Measurements from ENCODE around the gene BLACAT1. TPM values are rescaled to one million over a fixed set of nuclear protein-coding genes. Genes with fewer than 3 reads are reported as not detected.
A peak's percentile ranks its signal among the peaks of the same experiment; 100 is the strongest.

BLACAT1 gene
- total RNA-seq, 2 experiments from 2014 or later: 0.25 to 0.32 TPM

DNA sequence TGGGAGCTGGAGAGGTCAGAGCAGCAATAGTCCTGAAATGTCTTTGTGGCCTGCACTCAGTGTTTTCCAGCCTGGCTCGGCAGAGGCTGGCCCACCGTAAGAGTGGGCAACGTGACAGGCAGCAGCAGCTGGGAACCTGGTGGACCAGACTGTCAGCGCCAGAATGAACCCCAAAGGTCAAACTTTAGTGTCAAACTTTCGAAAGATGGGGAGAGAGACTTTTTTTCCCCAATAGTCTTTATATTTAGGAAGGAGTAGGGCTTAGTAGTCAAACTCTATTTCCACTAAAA is 10.3 kb downstream of the BLACAT1 start:
- peaks cover 6% of the 10 kb centered on the region for H3K27me3 Mint-ChIP-seq
- ChIA-PET CTCF (interaction anchor here (1.2 kb wide), 1 partner anchor 79 kb away, joined by 3 read pairs; no protein-coding TSS in a partner anchor), POLR2A (no interaction called here)
- DNase-seq (no peak), ATAC-seq (no peak)
- intact Hi-C loops (cut with DNase I, micrococcal nuclease): no loop called here
- H3K36me3 Mint-ChIP-seq (ENCODE audit: low read depth): no peaks in the 10 kb centered on the region
- H3K4me3 Mint-ChIP-seq: no peak overlapping the region
- H3K27ac Mint-ChIP-seq: no peak overlapping the region
- peaks cover 19% of the 10 kb centered on the region for H3K4me1 Mint-ChIP-seq
- H3K9me3 Mint-ChIP-seq (ENCODE audit: low read depth): no peaks in the 10 kb centered on the region

DNA sequence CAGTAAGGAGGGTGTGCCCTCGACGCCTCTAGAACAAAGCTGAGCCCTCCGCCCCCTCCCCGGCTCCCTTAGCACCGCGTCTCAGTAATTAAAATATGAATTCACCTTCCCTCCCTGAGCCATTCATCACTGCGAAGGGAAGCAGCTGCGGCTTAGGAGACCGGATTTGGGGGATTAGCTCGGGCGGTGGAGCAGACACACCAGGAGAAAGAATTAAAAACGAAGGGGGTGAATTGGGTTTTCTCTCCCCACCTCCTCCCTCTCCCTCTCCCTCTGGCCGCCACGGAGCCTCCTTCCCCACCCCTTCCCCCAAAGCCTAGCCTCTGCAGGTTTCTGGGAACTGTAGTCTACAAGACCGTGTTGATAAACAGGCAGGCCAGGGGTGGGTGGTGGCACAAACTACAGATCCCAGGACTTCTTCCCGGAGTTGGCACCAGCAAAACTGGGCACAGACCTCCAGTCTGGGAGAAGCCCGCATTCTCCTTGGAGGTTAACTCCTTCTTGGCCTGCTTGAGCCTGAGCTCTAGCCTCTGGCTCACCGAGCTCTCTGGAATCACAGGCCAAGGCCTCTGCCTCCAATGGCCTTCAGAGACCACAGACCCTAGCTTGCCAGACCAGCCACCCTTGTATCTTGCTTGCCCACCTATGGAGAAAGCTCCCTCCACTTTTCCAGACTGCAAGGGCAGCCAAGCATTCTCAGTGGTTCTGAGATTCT is 10.8 kb downstream of the BLACAT1 start:
- ChIA-PET CTCF (interaction anchor here (1.2 kb wide), 1 partner anchor 80 kb away, joined by 3 read pairs; no protein-coding TSS in a partner anchor), POLR2A (no interaction called here)
- ATAC-seq: no peak
- H3K27me3 Mint-ChIP-seq: peaks cover 4% of the 10 kb centered on the region
- no peaks in the 10 kb centered on the region for H3K36me3 Mint-ChIP-seq (ENCODE audit: low read depth)
- intact Hi-C loops (cut with DNase I, micrococcal nuclease): loop anchor here in 1 of 2 experiments (5.0 kb wide), 1 partner anchor 37 kb away; no protein-coding TSS in a partner anchor
- H3K4me1 Mint-ChIP-seq: peaks cover 22% of the 10 kb centered on the region
- H3K9me3 Mint-ChIP-seq (ENCODE audit: low read depth): no peaks in the 10 kb centered on the region
- DNase-seq: no peak
- H3K4me3 Mint-ChIP-seq: no peak overlapping the region
- no peak overlapping the region for H3K27ac Mint-ChIP-seq

DNA sequence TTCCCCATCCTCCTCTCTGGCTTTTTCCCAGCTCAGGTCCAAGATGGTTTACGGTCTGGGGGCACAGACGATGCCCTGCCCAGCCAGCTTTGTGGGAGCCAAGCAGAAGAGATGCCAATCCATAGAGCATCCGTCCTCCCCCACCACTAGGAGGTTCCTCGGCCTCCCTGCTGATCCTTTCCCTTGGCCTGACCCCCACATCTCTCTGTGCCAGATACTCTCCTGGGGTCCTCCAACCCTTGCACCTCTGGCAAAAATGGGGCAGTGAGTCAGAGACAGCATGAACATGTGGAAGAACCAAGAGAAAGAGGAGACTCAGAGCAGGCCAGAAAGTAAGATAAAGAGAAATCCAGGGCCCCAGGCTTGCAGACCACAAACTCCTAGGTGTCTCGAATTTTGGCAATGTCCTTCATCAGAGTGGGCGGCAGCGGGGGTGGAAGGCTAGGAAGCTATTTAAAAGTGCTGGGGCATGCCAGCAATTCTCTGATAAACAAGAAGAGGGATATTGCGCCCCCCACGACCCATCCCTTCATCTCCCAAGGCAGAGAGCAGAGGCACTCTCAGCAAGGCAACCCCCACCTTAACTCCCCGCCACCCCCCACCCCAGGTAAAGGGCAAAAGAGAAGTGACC is 11.4 kb downstream of the BLACAT1 start:
- CTCF ChIA-PET: interaction anchor here (0.5 to 1.2 kb wide), 5 partner anchors 17 to 118 kb away, joined by 3 to 5 read pairs (median 3); no protein-coding TSS in a partner anchor
- Mint-ChIP-seq H3K27me3 (peaks cover 2% of the 10 kb centered on the region), H3K4me1 (peaks cover 19% of the 10 kb centered on the region), H3K27ac (no peak overlapping the region), H3K36me3 (ENCODE audit: low read depth) (no peaks in the 10 kb centered on the region), H3K4me3 (no peak overlapping the region), H3K9me3 (ENCODE audit: low read depth) (no peaks in the 10 kb centered on the region)
- ATAC-seq (no peak), DNase-seq (no peak)
- intact Hi-C loops (cut with DNase I, micrococcal nuclease): loop anchor here in 1 of 2 experiments (5.0 kb wide), 1 partner anchor 38 kb away; no protein-coding TSS in a partner anchor
- POLR2A ChIA-PET: no interaction called here

DNA sequence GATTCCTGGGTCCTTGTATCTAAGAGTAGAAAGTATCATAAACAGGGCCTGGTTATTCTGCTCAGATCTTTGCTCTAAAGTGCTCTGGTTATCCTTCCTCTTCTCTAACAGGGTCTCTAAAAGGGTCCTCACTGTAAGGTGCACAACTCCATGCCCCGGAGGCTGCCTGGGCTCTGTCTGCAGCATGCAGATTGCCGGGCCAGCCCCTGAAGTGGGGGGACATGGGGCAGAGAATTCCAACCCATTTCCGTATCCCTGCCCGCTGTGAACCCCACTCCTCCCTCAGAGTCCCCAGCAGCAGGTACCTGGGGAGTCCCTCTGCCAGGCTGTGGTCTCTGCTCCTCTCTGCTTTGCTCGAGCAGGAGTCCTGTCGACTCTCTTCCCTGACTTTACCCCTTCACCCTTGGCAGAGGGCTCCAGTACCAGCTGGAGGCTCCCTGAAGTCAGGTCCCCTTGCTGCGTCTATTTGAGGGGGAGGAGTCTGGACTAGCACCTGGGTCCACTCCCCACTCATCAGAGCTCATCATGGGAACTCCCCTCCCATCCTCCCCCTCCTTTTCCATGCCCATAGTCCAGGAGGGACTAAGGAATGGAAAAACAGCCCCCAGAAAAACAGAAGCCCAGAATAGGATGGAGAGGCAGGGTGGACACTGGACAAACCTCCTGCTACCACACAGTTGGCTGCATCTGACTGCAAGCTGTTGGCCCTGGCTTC is 12.1 kb downstream of the BLACAT1 start:
- H3K4me1 Mint-ChIP-seq: peaks cover 17% of the 10 kb centered on the region
- POLR2A ChIA-PET: no interaction called here
- H3K27ac Mint-ChIP-seq: no peak overlapping the region
- DNase-seq: no peak
- ATAC-seq: no peak
- CTCF ChIA-PET: interaction anchor here (0.5 to 1.0 kb wide), 6 partner anchors 17 to 118 kb away, joined by 3 to 5 read pairs (median 3); no protein-coding TSS in a partner anchor
- intact Hi-C loops (cut with DNase I, micrococcal nuclease): loop anchor here in 1 of 2 experiments (5.0 kb wide), 1 partner anchor 39 kb away; no protein-coding TSS in a partner anchor
- no peaks in the 10 kb centered on the region for H3K9me3 Mint-ChIP-seq (ENCODE audit: low read depth)
- no peaks in the 10 kb centered on the region for H3K27me3 Mint-ChIP-seq
- H3K4me3 Mint-ChIP-seq: no peak overlapping the region
- no peaks in the 10 kb centered on the region for H3K36me3 Mint-ChIP-seq (ENCODE audit: low read depth)

DNA sequence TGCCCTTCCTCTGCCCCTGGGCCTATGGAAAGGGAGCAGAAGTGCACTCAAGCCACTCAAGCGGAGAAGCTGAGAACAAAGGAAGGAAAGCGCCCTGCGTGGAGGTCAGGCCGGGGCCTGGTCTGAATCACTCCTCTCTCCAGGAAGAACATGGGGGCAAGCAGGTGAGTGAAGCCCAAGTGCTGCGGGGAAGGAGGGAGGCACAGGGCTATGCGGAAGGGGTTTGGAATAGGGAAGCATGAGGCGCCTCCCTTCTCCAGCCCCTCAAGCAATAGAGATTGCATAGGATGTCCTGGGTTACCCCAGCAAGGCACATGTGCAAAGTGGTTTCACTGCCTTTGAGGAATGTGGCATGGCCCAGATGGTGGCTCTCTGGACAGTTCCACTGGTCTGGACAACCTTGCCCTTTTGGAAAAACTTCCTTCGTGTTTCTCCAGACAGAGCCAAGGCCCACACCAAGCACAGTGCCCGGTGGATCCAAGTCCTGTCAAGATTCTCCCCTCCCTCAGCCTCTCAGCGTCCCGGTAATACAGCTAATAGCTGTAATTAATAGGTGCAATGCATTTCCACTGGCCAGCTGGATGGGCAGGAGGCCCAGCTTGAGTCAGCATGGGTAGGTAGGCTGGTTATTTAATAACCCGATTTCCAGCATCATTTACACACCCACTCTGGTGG is 13.7 kb downstream of the BLACAT1 start:
- H3K4me1 Mint-ChIP-seq: peaks cover 17% of the 10 kb centered on the region
- no peak overlapping the region for H3K4me3 Mint-ChIP-seq
- no peak overlapping the region for H3K27ac Mint-ChIP-seq
- no peaks in the 10 kb centered on the region for H3K36me3 Mint-ChIP-seq (ENCODE audit: low read depth)
- DNase-seq: no peak
- CTCF ChIA-PET: interaction anchor here (0.5 to 3.8 kb wide), 3 partner anchors 10 to 44 kb away, joined by 3 to 23 read pairs (median 23); no protein-coding TSS in a partner anchor
- H3K9me3 Mint-ChIP-seq (ENCODE audit: low read depth): no peaks in the 10 kb centered on the region
- no peaks in the 10 kb centered on the region for H3K27me3 Mint-ChIP-seq
- POLR2A ChIA-PET: no interaction called here
- intact Hi-C loops (cut with DNase I, micrococcal nuclease): loop anchor here in 1 of 2 experiments (5.0 kb wide), 1 partner anchor 40 kb away; no protein-coding TSS in a partner anchor
- no peak for ATAC-seq

DNA sequence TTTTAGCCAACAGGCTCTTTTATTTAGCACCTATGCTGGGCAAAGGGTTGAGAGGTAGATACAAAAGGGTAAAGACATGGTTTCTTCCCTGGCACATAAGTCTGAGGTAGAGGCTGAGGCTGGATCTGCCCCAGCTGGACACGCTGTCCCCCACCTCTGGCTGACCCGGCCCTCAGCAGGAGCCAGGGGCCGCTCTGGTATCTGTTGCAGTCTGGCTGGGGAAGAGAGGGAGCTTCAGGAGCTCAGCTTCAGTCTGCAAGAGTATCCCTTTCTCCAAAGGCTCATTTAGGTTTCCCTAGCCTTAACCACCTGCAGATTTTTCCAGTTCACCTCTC is 14.2 kb downstream of the BLACAT1 start:
- Mint-ChIP-seq H3K4me3 (peak overlapping the region; percentile 70), H3K36me3 (ENCODE audit: low read depth) (no peaks in the 10 kb centered on the region), H3K27me3 (no peaks in the 10 kb centered on the region), H3K9me3 (ENCODE audit: low read depth) (no peaks in the 10 kb centered on the region), H3K4me1 (peaks cover 17% of the 10 kb centered on the region), H3K27ac (peak overlapping the region; percentile 87)
- no peak for DNase-seq
- POLR2A ChIA-PET: interaction anchor here (0.8 kb wide), 1 partner anchor 119 kb away, joined by 3 read pairs; no protein-coding TSS in a partner anchor
- no peak for ATAC-seq
- intact Hi-C loops (cut with DNase I, micrococcal nuclease): loop anchor here in 1 of 2 experiments (5.0 kb wide), 1 partner anchor 41 kb away; no protein-coding TSS in a partner anchor
- CTCF ChIA-PET: interaction anchor here (0.6 to 3.8 kb wide), 9 partner anchors 11 to 191 kb away, joined by 3 to 23 read pairs (median 4); partner anchors contain the start of genes BLACAT1 and ELK4

DNA sequence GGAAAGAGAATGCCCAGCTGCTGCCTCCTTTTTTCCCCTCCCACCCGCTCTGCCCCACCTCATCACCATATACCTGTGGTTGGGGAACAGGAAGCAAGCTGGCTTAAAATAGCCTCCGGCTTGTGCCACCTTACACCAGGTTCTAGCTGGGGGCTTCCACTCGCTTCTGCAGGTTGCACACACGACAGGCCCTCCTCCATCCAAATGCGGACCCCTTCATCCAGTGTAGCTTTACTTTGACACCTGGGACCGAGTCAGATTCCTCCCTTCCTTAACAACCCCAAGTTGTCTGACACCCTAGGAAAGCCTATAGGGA is 14.6 kb downstream of the BLACAT1 start:
- Mint-ChIP-seq H3K4me3 (peak overlapping the region; percentile 70), H3K4me1 (peaks cover 17% of the 10 kb centered on the region), H3K9me3 (ENCODE audit: low read depth) (no peaks in the 10 kb centered on the region), H3K36me3 (ENCODE audit: low read depth) (no peaks in the 10 kb centered on the region), H3K27ac (peak overlapping the region; percentile 87), H3K27me3 (no peaks in the 10 kb centered on the region)
- intact Hi-C loops (cut with DNase I, micrococcal nuclease): loop anchor here in 1 of 2 experiments (5.0 kb wide), 1 partner anchor 41 kb away; no protein-coding TSS in a partner anchor
- ChIA-PET POLR2A (interaction anchor here (0.7 to 0.8 kb wide), 2 partner anchors 119 to 228 kb away, joined by 3 read pairs; no protein-coding TSS in a partner anchor), CTCF (interaction anchor here (0.6 to 3.8 kb wide), 13 partner anchors 11 to 191 kb away, joined by 3 to 23 read pairs (median 4); partner anchors contain the start of genes BLACAT1 and ELK4)
- ATAC-seq: no peak
- no peak for DNase-seq

DNA sequence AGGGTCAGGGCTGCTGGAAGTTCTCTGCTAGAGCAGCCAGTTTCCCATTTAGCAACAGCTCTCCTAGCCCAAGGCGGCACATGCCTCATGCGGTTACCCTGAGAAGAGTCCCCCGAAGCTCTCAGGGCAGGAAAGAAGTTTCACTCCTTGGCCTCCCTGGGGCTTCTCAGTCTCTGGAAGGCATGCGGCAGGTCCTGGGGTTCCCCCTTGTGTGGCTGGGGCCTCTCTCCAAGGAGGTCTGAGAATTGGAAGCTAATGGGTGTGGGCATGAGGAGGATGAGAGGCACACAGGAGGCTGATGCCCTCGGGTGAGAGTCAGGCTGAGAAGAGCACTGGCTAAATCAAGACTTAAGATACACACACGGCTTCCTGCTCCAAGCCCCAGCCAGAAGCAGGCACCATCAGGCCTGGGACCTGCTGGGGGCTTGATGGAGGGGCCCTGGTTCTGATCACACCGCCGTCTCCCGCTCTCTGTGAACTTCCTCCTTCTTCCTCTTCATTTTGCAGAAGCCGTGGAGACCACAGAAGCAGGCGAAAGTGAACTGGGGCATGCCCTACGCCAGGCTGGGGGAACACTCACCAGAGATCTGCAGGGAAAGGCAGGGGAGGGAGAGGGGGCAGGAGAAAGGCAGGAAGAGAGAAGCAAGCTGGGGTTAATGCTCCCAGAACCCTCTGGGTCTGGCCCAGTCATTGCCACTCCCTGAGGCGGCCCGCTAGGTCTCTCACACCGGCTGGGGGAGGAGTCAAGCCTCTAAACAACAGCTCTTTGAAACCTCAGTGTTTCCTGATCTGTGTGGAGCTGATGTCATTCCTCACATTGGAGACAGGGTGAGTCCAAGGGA is 15.1 kb downstream of the BLACAT1 start:
- Mint-ChIP-seq H3K4me3 (peak overlapping the region; percentile 70), H3K36me3 (ENCODE audit: low read depth) (no peaks in the 10 kb centered on the region), H3K27me3 (no peaks in the 10 kb centered on the region), H3K9me3 (ENCODE audit: low read depth) (no peaks in the 10 kb centered on the region), H3K27ac (peak overlapping the region; percentile 87), H3K4me1 (peaks cover 17% of the 10 kb centered on the region)
- DNase-seq (peak; percentile 87), ATAC-seq (peak; percentile 99)
- intact Hi-C loops (cut with DNase I, micrococcal nuclease): loop anchor here in 1 of 2 experiments (5.0 kb wide), 1 partner anchor 42 kb away; no protein-coding TSS in a partner anchor
- ChIA-PET POLR2A (interaction anchor here (0.7 to 0.8 kb wide), 2 partner anchors 118 to 228 kb away, joined by 3 read pairs; no protein-coding TSS in a partner anchor), CTCF (interaction anchor here (0.6 to 3.8 kb wide), 14 partner anchors 10 to 192 kb away, joined by 3 to 23 read pairs (median 4); partner anchors contain the start of genes BLACAT1 and ELK4)

DNA sequence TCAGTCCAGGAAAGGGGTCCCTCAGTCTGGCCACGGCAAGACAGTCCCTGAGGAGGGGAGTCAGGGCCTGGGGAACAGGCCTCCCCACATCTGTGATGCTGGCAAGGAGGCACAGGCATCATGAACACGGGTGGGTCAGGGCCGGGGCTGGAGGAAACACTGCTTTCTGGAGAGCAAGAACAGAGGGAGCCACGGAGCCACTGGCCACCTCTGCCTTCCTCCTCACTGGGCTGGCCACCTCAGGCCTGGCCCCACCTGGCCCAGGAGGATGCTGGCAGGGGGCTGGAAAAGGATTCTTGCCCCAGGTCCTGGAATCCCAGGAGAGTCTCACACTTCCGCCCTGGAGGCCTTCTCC is 15.7 kb downstream of the BLACAT1 start:
- peaks cover 17% of the 10 kb centered on the region for H3K4me1 Mint-ChIP-seq
- H3K9me3 Mint-ChIP-seq (ENCODE audit: low read depth): no peaks in the 10 kb centered on the region
- ChIA-PET POLR2A (no interaction called here), CTCF (interaction anchor here (0.9 to 3.8 kb wide), 8 partner anchors 9 to 184 kb away, joined by 3 to 23 read pairs (median 4); no protein-coding TSS in a partner anchor)
- H3K27ac Mint-ChIP-seq: no peak overlapping the region
- H3K4me3 Mint-ChIP-seq: peak overlapping the region; percentile 70
- ATAC-seq (no peak), DNase-seq (no peak)
- H3K36me3 Mint-ChIP-seq (ENCODE audit: low read depth): no peaks in the 10 kb centered on the region
- intact Hi-C loops (cut with DNase I, micrococcal nuclease): loop anchor here in 1 of 2 experiments (5.0 kb wide), 1 partner anchor 42 kb away; no protein-coding TSS in a partner anchor
- H3K27me3 Mint-ChIP-seq: peaks cover 2% of the 10 kb centered on the region
